Kidney glomerular epithelial cell (primary cell): ENCODE data around the gene AIFM2.
A peak's percentile ranks its signal among the peaks of the same experiment; 100 is the strongest.
"Not testable (repeated sequence)": the region's sequence is repeated elsewhere in the genome, so short reads cannot be mapped to it uniquely, and the experiment has no call there.

Experiments used
- DNase-seq: peaks from one replicate; lab custom pipeline; 2025; lab: John Stamatoyannopoulos, UW

AIFM2 gene

DNA sequence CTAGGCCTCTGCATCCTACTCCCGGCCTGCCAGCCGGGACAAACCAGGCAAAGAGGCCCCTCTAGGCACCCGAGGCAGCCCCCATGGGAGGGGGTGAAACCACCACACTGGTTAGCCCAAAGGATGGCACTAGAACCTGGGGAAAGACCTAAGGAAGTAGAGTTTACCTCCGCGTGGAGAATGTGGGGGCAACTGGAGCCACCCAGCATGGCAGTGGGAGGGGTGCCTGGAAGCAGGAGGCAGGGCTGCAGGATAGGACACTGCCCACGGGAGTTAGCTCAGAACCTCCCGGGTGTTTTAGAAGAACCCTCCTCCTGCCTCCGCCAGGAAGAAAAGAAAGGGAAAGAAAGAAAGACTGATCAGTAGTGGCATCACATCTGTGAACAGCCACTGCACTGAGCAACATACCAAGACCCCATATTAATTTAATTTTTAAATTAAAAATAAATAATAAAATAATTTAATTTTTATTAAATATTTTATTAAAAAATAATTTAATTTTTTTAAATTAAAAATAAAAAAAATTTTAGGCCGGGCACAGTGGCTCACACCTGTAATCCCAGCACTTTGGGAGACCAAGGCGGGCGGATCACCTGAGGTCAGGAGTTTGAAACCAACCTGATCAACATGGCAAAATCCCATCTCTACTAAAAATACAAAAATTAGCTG is 11.2 kb downstream of the AIFM2 start:
- no peak for DNase-seq

DNA sequence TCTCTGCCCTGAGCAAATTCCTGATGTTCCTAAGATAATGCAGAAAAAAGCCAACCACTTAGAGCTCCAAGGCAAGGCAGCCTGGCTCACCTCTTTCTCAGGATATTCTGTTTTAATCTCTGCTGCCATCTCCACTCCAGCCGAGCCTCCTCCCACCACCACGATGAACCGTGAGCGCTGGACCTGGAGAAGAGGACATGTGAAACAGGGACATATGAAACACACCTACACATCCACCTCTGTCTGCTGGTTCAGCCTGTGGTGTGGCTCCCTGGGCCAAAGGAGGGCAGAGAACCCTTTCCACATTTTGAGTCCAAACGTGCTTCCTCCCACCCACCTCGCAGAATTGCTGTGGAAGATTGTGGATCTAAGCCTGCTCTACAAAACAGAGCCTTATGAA is 12.2 kb downstream of the AIFM2 start:
- no peak for DNase-seq

DNA sequence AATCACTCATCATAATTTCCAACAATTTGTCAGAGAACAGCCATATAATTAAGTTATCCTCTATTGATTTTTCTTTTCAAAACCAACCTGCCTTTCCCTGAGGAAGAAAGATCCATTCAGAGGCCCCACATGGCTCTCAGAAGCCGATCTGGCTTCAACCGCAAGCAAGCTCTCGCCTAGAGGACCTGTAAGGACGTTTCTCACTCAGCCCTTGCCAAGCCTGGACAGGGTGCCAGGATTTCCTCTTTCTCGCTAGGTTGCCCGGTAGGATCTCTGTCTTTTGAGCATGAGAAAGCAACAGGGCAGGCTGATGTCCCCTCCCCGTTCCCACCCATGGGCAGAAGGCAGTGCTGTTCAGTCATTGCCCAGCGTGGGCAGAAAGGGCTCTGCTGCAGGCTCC is 13.0 kb downstream of the AIFM2 start:
- no peak for DNase-seq

DNA sequence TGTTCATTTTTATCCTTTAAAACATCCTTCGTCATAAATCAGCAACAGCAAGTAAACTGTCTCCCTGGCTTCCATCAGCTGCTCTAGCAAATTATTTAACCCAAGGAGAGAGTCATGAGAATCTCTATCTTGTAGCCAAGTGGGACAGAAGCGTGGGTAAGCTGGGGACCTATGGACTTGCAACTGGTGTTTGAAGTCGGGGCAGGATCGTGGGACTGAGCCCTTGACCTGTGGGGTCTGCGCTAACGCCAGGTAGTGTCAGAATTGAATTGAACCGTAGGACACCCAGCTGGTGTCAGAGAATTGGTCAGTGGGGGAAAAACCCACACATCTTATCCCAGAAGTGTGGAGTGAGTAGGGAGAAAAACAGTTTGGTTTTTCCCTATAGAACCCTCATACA is 13.4 kb downstream of the AIFM2 start:
- DNase-seq: no peak

DNA sequence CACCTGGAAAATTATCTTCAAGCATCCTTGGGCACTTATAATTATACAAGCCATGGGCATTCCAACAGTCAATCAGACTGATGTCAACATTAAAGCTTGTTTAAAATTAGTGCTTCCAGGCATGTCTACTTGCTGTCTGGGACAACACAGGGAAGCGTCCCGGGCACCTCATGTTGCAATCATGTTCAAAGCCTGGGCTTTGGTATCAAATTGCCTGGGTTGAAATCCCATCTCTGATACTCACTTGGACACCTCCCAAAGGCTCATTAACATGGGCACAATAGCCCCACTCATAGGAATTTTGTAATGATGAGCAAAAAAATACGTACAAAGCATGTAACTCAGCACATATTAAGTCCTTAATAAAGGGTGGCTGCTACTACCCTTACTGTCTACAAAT is 14.4 kb downstream of the AIFM2 start:
- no peak for DNase-seq

DNA sequence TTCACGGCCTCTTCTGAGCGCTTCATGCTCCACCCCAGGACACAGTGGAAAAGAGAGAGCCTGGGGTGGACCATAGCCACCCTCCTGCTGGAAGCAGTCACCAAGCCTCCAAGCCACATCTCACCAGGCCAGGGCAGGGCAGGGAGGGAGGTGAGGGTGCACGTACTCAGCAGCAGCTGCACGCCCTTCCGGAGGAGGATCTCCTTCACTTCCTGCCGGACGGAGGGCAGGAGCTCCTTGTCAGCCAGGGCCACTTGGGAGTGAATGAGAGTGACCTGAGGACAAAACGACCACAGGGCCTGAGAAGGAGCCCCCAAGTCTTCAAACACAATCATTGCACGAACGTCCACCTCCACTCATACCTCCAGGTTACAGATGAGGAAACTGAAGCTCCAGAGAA is 15.0 kb downstream of the AIFM2 start:
- no peak for DNase-seq

DNA sequence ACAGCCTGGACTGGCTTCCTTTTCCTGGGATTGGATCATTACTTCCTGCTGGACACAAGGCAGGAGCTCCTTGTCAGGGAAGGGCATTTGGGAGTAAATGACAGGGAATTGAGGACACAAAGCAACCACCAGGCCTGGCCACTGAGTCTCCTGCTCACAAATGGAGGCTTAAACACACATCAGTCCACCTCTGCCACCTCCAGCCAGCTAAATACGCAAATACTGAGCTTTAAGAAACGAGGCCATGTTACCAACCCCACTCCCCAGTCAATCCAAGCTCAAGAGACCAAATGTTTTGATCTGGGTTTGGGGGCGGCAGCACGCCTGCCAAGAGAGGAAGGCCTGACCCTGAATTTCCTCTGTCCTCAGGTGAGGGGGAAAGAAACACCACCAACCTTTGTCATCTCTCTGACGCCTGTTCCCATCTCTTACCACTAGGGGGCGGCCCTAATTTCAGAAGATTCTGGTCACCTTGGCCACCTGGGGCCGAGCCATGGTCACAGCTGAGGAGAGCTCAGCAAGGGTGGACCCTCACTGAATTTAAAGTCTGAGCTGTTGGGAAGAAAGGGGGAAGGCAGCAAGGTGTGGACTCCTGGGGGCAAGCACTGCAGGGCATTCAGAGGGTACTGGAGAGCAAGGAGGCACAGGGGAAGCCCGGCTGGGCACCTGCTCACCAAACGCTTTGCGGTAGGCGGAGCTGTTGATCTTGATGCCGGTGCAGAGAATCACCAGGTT is 16.5 kb downstream of the AIFM2 start:
- peak; percentile 27 for DNase-seq

DNA sequence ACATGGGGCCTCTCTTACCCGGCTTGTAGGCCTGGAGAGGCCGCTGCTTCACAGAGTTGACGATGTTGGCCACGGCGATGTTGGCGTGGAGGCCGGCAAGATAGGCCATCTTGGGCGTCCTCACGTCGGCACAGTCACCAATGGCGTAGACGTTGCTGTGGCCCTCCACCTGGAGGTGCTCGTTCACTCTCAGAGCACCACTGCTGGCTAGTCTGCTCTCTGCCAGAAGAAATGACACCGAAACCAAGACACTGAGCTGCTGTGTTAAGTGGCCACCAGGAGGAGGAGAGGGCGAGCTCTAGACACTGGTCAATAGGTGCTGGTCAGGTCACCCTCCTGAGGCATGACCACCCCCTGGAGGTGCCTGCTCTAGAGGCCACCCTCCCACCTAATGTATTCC is 17.7 kb downstream of the AIFM2 start:
- no peak for DNase-seq

DNA sequence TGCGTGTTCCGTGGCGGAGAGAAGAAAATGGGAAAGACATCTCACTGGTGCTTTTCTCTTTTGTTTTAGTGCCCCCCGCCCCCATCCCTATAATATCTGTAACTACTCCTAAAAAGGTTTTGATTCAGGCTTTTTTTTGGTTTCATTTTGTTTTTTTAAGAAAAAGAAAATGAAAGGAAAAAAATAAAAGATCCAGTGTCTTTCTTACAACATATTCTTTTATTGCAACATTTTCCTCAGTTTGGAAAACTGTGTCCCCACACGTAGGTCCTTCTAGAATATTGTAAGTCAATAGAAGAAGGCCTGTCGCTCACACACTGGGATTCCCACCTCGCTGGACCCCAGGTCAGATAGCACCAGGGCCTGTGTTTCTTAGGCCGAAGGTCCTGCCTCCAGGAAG is 20.6 kb downstream of the AIFM2 start:
- DNase-seq: no peak

DNA sequence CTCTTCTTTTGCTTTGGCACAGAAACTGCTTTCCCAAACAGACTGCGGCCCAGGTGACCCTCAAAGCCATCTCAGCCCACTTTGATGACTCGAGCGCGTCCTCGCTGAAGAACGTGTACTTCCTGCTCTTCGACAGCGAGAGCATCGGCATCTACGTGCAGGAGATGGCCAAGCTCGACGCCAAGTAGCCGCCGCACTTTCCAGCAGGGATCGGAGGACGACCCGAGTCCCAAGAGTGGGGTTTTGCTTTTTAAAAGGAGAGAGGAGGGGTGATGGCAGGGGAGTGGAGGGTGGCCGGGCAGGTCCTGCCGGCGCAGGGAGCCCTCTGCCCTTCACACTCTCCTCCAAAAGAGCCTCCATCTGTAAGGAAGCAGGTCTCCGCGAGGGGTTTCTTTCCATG is 21.1 kb downstream of the AIFM2 start:
- DNase-seq: no peak

DNA sequence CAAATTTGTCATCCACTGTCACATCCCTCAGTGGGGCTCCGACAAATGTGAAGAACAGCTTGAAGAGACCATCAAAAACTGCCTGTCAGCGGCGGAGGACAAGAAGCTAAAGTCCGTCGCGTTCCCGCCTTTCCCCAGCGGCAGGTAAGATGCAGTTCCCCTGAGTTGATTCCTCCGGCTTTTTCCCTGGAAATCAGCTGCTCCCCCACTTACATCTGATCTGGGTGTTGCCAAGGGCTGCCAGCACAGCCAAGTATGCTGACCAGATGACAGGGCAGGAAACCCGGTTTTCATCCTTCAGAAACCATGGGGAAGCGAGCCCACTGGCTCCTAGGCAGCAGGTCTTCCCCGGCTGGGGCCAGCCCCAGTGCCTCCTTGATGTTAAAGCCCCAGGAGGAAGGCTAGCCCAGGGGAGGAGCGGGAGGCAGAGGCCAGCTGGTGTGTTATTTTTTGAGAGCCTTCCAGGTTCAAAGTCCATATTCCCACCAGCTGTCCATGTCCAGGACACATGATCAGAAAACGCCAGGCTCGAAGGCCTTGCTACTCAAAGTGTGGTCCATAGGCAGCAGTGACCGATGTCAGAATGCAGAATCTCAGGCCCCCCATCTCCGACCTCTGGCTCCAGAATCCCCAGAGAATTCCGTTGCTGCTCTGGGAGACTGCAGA is 23.4 kb downstream of the AIFM2 start:
- no peak for DNase-seq

DNA sequence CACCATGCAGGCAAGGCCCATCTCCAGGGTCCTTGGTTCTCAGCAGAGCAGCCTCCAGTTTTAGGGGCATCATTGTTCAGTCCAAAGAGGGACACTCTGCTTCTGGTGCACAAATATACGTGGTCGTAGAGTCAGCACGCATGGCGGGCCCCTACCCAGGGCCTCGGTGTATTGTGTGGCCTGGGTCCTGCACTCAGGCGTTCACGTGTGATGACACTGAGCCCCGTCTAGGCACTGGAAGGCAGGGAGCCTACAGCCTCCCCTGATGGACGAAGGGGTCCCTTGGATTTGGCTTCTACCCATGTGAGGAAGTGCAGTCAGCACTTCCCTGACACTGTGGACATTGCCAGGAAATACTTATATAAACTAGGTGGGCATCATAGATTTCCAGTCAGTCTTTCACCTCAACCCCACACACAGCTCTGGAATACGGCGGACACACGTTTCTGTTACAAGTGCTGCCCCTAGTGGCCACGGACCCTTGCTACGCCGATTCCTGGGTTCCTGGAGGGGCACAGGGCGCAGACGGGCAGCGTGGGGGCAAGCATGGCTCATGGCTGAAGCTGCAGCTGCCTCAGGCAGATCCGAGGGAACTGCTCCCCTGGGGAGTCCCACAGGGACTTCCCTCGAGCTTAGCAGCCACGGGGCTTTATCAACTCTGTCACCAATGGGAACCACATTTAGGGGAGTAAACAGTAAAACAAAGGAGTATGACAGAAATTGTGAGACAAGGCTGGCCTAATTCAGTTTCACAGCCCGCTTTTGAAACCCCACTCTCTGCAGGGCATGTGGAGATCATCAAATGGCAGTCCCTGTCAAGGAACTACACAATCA is 25.4 kb downstream of the AIFM2 start:
- DNase-seq: no peak

DNA sequence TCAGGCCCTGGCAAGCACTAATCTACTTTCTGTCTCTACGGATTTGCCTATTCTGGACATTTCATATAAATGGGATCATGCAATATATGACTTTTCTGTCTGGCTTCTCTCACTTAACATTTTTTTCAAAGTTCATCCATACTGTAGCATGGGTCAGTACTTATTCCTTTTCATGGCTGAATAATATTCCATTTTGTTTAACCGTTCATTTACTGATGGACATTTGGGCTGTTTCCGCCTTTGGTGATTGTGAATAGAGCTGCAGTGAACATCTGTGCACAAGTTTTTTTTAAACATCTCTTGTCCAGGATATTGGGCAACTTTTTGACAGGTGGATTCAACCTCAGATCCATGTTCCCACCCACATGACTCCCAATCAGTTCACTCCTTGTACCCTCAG is 31.0 kb downstream of the AIFM2 start:
- DNase-seq: no peak

DNA sequence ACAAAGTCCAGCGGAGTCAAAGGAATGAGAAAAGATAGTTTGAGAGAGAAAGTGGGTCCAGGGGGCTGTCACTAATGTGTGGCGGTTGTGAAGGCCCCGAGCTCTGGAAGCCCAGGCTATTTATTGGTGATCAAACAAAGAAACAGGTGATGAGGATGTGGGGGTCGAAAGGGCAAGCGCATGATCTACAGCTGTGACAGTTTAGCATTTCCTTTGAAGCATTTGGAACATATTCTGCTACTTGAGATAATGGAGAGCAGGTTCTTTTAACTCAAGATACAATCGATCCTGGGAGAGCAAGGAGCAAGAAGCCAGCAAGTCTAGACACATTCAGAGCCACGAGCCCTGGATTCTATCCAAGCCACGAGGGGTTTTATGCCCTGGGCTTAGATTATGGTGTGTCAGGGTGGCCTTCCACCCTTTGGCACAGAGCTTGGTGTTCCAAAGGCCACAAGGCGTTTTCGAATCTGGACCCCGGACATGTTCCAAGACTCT is 31.5 kb downstream of the AIFM2 start:
- not testable (repeated sequence) for DNase-seq

DNA sequence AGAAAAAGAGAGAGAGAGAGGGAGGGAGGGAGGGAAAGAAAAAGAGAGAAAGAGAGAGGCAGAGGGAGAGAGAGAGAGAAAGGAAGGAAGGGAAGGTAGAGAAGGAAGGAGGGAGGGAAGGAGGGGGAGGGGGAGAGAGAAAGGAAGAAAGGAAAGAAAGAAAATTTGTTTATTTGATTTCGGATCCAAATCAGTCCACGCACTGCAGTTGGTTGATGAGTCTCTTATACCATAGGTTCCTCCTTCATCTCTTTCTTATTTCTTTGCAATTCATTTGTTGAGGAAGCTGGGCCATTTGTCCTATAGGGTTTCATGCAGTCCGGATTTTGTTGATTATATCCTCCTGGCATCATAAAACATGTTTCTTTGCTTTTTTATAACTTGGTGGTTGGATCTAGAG is 34.4 kb downstream of the AIFM2 start:
- no peak for DNase-seq

DNA sequence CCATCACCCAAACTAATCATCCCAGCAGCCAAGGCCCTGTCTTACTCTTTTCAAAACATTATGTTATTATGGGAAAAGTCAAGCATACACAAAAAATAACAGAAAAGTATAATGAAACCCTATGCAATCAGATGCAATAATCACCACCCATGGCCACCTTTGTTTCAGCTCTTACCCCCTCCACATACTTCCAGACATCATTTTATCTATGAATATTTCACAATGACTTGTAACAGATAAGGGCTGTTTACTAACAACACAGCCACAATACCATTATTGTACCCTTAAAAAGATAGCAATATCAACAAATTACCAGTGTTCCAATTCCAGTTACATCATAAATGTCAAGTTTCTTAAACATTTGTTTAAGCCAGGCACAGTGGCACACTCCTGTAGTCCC is 35.2 kb downstream of the AIFM2 start:
- DNase-seq: no peak

DNA sequence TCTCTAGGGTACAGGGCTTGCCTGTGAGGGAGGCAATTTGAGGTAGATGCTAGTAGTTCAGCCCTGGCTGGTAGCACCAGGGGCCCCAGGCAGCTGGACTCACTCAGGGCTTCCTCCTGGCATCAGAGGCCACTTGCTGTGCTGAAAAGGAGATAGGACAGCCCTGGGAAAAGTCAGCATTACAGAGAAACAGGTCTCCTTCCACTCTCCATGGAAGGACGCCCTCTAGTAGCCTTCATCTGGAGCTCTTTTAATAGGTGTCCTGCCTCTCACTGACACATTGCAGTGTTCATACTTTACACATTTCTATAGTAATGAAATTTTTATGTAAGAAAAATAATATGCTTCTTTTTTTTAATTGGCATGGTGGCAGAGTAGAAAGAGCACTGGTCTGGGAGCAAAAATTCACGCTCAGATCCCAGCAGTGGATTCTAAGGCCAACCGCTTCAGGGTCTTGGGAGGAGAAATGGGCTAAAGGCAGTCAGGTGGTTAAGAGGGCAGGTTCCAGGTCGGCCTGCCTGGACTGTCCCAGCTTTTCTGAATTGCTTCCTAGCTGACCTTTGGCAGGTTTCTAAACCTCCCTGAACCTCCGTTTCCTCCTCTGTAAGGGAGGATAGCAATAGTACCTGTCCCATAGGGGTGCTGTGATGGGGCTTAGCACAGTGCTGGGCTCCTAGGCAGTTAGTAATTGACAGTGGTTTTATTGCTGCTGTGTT is 35.8 kb downstream of the AIFM2 start:
- DNase-seq: no peak

DNA sequence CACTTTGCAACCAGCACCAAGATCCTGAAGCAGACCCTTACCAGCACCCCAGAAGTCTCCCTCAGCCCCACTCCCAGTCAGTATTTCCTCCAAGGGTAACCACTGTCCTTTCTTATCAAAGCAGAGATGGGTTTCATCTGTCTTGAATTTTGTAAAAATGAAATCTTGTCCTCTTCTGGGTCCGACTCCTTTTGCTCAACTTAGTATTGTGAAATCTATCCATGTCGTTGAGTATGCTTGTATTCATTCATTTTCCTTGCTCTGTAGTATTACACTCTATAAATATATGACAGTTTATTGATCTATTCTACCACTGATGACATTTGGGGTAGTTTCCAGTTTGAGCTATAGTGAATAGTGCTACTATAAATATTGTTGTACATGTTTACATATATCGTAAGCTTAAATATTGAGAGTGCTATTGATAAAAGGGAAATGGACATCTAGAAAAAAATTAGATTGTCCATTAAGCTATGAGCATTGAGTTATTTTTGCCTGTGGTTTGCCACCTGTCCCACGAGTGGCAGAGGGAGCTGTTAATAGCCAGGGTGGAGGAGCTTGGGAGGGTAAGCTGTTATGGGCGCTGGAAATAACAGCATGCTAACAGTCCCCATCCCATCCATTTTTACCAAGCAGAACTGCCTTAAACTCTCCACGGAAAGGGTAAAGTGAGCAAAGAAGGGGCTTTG is 36.5 kb downstream of the AIFM2 start:
- DNase-seq: no peak

DNA sequence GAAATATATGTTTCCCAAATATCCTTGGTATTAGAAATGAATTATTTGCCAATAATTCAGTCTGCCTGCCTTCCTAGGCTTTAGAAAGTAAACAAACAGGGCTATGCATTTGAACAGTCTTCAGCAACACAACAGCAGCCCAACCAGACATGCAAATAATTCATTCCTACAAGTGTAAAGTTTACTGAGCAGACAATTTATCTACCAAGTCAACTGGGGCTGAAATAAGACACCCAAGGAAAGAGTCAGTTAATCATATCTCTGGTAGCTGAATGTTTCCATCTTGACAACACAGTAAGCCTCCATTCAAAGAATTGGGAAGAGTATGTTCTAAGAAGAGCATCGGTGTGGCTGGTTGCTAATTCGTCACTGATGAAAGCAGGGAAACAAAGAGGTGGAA is 38.4 kb downstream of the AIFM2 start:
- DNase-seq: no peak

DNA sequence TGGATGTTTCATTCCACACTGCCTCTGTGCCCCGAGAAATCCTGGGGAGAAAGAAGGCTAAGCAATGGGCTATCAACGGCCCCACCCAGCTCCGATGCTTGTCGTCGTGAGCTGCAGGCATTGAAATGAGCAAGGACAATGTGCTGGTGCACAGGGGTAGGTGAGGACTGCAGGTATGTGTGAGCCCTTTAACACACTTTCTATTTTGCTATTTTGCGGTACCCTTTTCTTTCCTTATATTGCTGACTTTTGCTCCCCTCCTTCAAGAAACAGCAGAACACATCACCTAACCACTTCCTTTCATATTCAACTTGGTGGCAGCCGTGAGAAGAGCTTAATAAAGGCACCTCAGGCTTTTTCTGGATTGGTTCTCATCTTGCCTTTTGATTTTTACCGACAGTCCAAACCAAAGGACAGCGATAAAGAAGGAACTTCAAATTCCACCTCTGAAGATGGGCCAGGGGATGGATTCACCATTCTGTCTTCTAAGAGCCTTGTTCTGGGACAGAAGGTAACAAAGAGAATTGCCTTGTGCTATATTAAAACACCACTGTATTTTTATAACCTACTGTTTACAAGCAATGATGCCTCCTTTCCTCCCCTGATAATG is 39.2 kb downstream of the AIFM2 start:
- no peak for DNase-seq

DNA sequence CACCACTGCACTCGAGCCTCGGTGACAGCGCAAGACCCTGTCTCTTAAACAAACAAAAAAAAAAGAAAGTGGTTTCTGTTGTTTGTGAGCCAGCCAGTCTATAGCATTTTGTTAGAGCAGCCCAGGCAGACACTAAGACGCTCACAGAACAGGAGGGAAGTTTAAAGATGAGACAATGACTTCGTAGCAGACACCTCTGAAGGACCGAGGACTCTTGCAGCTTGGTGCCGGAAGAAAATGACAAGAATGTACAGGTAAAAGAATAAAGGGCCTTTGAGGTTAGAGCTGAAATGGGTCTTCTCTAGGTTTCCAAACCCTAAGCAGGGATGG is 40.3 kb downstream of the AIFM2 start:
- no peak for DNase-seq
